GM08714 (cell line): ENCODE measurements around the gene UNC93A.
"Not testable (repeated sequence)": the region's sequence is repeated elsewhere in the genome, so short reads cannot be mapped to it uniquely, and the experiment has no call there.

Source experiments
- H3K4me3 ChIP-seq: fragments of 200-500 bp; sonication (Bioruptor generic); 2 replicates; pipeline ENCODE4 v1.5.1; 2014; ENCODE audit warnings: mild to moderate bottlenecking, low read length, inconsistent platforms
- ZNF274 ChIP-seq: IDR thresholded peaks from 2 replicates; pipeline ENCODE4 v1.6.1; 2012; ENCODE audit warnings: mild to moderate bottlenecking, low read depth, low read length

UNC93A gene

DNA sequence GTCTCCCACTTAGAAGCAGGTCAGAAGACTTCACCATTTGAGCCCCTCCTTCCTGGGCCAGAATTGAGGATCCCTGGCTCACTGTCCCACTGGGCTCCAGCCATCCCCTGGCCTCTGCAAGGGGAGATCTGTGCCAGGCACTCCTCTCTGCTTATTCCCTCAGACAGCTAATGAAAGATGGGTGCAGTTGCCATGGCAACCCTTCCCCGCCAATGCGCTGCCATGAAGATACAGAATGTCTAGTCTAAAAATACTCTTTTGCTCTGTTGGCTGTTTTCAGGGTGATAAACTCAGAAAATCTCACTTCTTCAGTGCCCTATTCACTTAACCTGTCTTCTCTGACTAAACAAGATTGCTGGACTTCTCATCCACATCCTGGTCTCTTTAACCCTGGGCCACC, 20.2 kb downstream of the UNC93A start:
- H3K4me3 ChIP-seq = no peak overlapping the region
- no peak for TF ChIP-seq ZNF274

DNA sequence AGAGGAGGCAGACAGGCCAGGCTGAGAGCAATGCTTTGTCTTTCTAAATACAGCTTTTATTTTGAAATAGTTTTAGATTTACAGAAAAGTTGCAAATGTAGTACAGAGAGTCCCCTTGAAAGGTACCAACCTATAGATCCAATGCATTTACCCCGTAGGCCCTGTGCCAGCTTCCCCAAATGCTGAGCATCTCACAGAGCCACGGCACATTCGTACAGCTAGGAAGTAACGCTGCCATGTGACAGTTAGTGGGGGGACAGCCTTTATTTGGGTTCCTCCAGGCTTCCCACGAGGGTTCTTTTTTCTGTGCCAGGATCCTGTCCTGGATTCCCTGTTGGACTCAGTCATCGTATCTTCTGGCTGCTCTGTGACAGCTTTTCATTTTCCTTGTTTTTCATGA, 20.6 kb downstream of the UNC93A start:
- not testable (repeated sequence) for H3K4me3 ChIP-seq

DNA sequence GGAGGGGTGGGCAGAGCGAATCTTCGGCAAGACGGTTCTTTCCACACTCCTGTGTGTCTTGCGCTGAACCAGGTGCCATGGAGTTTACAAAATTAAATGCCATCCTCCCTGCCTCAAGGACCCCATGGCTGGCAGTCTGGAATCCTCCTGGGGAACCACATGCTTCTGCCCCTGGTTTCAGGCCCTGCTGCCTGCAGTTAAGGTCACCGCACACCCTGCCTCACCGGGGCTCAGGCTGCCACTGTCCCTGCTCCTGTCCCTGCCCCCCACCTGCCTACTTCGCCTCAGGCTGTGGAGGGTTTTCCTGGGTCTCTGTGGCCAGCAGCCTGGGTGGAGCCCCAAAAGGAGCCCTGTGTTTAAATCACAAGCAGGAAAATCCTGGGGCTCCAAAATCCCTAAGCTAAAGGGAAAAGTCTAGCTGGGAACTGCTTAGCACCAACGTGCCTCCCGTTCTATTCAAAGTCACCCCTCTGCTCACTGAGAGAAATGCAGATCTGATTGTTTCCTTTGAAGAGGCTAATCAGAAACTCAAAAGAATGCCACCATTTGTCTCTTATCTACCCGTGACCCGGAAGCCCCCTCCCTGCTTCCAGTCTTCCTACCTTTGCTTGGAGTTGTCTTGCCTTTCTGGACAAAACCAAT, 23.2 kb downstream of the UNC93A start:
- H3K4me3 ChIP-seq = no peak overlapping the region
- TF ChIP-seq ZNF274 = no peak

DNA sequence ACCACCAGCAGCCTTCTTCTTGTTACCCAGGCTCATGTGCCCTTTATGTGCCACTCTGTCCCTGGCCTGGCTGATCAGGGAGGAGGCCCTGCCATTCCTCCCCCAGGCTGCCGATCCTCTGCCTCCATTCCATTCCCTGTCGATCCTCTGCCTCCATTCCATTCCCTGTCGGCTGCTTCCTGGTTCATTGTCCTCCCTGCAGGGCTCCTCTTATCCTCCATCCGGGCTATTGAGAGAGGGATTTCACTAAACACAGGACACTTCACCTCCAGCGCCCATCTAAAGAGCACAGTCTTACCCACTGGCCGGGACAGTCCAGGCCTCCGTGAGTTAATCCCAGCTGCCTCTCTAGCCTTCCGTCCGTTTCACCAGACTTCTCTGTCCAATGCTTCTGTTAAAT, 26.1 kb downstream of the UNC93A start:
- no peak for TF ChIP-seq ZNF274
- no peak overlapping the region for H3K4me3 ChIP-seq

DNA sequence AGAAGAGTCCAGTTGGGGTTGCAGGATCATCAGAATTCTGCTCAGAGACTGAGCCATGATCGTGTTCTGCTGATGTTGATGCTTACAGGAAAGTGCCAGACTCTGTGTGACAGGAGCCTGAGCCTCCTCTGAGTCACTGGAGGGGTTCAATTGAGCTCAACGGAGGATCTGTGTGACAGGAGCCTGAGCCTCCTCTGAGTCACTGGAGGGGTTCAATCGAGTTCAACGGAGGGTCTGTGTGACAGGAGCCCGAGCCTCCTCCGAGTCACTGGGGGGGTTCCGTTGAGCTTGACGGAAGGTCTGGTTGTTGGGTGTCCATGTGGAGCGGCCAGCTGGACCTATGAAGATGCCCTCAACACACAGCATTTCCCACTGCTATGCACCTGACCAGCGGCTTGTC, 27.2 kb downstream of the UNC93A start:
- H3K4me3 ChIP-seq = not testable (repeated sequence)

DNA sequence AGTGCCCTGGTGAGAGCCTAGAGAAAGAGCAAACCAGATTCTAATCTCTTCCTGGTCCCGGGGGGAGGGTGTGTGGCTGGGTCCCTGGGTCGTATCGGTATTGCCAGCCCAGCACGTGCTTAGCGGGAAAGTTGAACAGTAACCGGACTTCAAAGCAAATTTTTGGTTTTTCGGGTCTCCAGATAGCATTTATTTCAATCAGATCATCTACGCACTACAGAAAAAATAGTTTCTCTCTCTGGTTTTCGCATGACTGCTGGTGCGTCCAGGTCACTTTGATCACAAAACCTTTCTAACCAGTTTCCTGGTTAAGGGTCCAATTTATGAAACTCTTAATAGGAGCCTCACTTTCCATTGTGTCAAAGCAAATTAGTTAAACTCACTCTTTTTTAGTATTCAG, 27.7 kb downstream of the UNC93A start:
- not testable (repeated sequence) for H3K4me3 ChIP-seq

DNA sequence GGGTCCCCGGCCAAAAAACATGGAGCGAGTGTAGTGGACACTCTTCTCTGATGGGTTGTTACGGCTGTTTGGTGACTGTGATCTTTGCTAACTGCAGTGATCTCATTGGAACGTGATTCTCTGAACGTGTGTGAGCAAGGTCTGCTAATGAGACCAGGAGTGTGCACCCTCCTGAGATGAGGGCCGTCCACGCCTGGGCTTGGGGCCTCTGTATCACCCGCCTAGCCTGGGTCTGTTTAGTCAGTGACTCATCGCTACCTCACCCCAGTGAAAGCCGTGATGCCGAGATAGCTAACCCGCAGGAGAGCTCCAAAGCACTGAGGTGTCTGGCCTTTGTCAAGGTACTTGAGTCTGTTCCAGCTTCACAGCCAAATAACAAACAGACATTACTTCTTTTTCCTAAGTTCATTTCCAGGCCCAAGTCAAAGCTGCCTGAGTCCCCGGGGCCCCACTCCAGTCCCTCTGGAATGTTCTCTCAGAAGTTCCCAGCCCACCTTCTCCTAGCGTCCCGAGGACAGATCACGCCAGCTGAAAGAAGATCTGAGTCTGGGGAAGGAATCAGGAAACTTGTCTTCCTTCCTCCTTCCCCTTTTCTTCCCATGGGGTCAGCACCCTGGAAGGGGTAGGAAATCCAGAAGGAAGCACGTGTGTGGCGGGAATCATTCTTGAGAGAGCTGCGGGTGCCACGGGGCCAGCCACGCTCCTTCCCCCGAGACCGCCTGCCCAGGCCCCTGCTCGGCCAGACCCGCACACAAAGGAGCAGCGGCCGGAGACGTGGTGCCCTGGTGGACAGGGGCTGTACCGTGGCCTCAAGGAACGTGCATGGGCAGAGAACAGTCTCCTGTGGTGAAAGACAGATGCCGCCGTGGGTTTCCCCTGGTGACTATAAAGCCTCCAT, 29.0 kb downstream of the UNC93A start:
- H3K4me3 ChIP-seq = not testable (repeated sequence)

DNA sequence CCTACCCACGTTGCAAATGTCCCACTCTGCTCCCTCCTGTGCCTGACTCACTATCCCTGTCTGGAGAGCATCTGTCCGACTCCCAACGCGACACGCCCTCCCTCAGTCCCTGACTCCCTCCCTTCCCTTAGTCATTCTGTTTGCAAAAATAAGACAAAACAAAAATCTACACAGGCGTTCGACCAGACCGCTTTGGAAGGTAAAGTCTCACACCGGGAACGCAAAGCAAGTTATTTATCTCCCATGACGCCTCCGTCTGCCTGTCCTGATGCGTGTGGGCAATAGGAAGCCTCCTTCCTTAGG, 29.6 kb downstream of the UNC93A start:
- not testable (repeated sequence) for H3K4me3 ChIP-seq

DNA sequence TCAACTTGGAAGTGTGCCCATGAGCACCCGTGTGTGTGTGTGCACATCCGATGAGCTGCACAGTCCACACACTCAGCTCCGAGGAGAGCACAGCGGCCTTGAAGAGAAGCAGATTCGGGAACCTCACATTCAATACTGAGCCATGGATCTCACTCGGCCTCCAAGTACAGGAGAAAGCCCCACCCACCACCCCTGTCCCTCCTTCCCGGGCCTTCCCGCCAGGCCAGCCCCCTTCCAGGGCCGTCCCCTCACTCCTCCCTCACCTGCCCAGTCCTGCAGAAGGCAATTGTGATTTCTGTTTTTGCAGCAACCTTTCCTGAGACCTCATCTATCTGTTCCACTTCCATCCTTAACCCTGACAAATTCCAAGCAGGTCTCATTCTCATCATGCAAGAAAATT, 30.1 kb downstream of the UNC93A start:
- H3K4me3 ChIP-seq = not testable (repeated sequence)

DNA sequence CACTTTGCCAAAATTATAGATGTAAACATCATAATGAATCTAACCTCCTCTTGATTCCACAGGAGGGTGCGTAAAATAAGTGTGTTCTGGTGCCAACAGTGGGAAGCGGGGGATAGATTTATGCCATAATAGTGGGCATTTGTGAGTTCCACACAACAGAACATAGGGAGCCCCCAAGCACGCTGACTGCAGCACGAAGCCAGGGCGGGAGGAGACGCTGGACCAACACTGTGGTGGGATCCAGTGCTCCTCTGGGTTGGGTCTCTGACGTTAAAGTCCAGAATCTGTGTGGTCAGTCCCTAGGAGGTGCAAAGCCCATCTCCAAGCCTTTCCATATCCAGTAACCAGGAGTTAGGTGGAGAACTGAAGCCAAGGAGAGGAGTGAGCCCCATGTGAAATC, 32.0 kb downstream of the UNC93A start:
- TF ChIP-seq ZNF274 = no peak
- no peak overlapping the region for H3K4me3 ChIP-seq

DNA sequence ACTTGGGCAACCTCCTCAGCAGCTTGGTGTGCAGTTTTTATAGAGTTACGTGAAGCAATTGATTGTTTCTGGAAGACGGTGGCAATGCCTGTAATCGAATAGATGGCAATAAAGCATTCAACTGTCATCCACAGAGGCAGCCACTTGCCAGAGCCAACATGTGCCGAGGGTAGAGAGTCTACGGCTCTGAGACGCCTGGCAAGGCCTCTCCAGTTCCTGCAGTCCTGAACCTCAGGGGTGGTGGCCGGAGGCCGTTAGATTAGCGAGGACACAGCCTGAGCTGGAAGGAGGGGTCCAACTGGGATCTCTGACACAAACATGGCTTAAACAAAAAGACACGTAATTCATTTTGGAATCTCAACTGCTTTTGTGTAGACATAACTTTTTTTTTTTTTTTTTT, 33.0 kb downstream of the UNC93A start:
- H3K4me3 ChIP-seq = no peak overlapping the region
- no peak for TF ChIP-seq ZNF274

DNA sequence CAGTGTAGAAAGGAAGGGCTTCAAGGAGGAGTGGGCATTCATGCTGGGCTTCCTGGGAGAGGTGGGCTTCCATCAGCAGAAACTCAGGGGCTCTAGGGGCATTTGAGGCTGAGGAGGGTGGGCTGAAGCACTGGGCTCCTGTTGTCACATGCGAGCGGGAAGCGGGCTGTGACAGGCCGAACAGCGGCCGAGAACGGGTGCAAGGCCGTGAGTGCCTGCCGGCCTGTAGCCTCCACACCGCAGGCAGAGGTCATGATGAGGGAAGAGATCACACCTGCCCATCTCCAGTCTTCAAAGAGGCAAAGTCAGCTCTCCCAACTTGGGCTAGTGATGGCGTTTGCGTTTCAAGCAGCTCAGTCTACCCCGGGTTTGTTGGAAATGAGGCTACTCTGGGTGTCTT, 34.7 kb downstream of the UNC93A start:
- TF ChIP-seq ZNF274 = no peak
- H3K4me3 ChIP-seq = no peak overlapping the region

DNA sequence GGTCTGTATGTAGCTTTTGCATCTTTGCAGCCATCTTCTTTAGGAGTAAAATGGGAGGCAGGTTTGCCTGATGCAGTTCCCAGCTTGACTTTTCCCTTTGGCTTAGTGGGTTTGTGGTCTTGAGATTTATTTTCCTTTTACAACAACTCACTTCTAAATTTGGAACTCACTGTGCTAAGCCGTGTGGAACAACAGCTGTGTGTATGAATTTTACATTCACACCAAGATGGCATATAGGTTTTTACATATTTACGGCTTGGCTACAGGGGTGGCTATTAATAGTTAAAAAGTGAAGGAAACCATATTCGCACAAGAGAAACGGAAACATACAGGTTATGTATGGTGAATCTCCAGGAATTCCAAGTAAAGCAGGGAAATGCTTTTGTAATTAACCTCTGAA, 36.3 kb downstream of the UNC93A start:
- TF ChIP-seq ZNF274 = no peak
- H3K4me3 ChIP-seq = no peak overlapping the region

DNA sequence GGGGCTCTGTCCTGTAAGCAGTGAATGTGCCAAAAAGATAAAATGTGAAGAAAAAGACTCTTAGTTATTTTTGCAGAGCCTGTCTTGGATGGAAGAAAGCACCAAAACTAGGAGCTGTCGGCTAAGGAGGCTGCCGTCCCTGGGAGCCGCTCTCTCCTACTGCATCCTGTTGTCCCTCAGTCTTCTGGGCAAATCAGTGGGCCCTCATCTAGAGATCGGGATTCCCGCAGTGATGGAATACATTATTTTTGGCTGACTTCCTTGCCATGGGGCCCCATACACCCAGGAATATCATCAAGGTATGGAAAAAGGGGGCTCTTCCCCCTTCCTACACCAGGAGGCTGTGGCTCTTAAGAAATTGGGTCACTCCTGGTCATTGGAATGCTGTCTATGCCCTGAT, 37.0 kb downstream of the UNC93A start:
- no peak overlapping the region for H3K4me3 ChIP-seq

DNA sequence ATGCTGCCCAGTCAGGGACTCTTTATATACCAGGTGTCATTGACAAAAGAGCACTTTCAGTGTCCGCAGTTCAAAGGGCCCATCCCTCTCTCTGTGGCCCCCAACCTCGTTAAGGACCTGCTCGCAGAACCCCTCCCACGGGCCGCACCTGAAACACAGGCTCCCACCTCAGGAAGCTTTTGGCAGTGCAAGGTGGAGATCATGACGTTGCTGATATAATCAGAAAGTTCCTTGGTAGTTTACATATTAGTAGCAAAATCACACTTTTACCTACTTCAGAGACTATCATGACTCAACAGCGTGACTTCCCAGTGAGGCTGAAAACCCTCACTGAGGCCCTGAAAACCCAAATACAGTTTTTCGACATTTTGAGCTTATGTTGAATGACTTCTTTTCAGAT, 37.9 kb downstream of the UNC93A start:
- no peak overlapping the region for H3K4me3 ChIP-seq
- TF ChIP-seq ZNF274 = no peak

More for the DNA sequence above, 37.0 kb downstream of the UNC93A start:
- no peak for TF ChIP-seq ZNF274

DNA sequence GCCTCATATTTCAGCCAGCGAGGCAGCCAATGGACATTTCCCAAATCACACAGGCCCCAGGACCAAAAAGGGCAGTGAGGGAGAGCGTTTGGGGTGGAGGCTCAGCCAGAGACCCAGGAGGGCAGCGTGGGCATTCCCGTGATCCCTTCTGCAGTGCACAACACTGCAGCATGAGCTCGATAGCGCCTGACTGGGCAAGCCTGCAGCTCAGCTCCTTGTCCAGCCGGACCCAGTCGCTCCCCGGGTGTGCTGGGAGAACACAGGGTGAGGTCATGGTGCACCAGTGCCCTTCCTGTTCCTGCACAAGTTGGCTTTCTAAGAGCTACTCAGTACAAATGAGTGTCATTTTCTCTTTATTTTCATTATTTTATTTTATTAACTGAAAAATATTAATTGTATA, 39.6 kb downstream of the UNC93A start:
- no peak overlapping the region for H3K4me3 ChIP-seq
- TF ChIP-seq ZNF274 = no peak

DNA sequence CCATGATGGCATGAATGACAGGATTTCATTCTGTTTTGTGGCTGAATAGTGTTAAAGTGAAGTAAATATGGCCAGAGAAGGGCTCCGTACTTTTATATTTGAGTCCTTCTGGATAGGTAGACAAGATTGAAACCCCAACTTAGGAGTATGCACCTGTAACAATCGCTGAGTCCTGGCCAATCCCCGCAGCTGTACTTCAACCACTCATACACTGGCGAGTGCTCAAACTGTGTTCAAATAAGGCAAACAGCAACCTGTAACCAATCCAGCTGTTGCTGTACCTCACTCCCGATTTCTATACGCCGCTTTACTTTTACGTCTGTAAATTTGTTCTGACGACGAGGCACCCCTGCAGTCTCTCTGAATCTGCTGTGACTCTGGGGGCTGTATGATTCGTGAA, 40.5 kb downstream of the UNC93A start:
- H3K4me3 ChIP-seq = no peak overlapping the region
- no peak for TF ChIP-seq ZNF274
